CD14-positive monocyte (primary cell): ENCODE measurements around the gene CRISPLD2. TPM values are rescaled to one million over a fixed set of nuclear protein-coding genes. Genes with fewer than 3 reads are reported as not detected.

ENCODE experiments used
- DNase-seq, 3 donors: peaks; one replicate each; pipeline ENCODE4 v3.0.0-alpha.2; 2011 to 2022
- H2AFZ ChIP-seq: 2 replicates; pipeline ENCODE4 v1.6.0; 2012; ENCODE audit warnings: mild to moderate bottlenecking, low read depth, low read length, inconsistent platforms; ENCODE audit not compliant: insufficient read depth, poor library complexity, severe bottlenecking
- H3K27ac ChIP-seq, 2 donors: 1 replicate in 1 of 2; 2 replicates in 1 of 2; pipeline ENCODE4 v1.5.1; 2012 to 2013; ENCODE audit warnings: low read length in 2 of 2, control low read depth in 1 of 2, inconsistent platforms in 1 of 2, low read depth in 1 of 2, mild to moderate bottlenecking in 1 of 2
- H3K27me3 ChIP-seq, 2 donors: one replicate each; pipeline versions ENCODE4 v1.6.0 to v1.6.1; 2011 to 2013; ENCODE audit warnings: low read length in 2 of 2; ENCODE audit not compliant: control insufficient read depth in 2 of 2, insufficient read depth in 2 of 2
- H3K36me3 ChIP-seq, 2 donors: replicated peaks in 1 of 2; 1 replicate in 1 of 2; 2 replicates in 1 of 2; pipeline versions ENCODE4 v1.5.1 to v1.6.1; 2012 to 2013; ENCODE audit warnings: low read length in 2 of 2, control low read depth in 1 of 2, inconsistent platforms in 1 of 2, mild to moderate bottlenecking in 1 of 2; ENCODE audit not compliant: insufficient read depth in 2 of 2, control insufficient read depth in 1 of 2
- H3K4me1 ChIP-seq, 2 donors: 1 replicate in 1 of 2; 2 replicates in 1 of 2; pipeline versions ENCODE4 v1.5.1 to v1.6.1; 2012 to 2013; ENCODE audit warnings: low read length in 2 of 2, control low read depth in 1 of 2, inconsistent platforms in 1 of 2, mild to moderate bottlenecking in 1 of 2, moderate library complexity in 1 of 2; ENCODE audit not compliant: insufficient read depth in 2 of 2, control insufficient read depth in 1 of 2
- H3K4me2 ChIP-seq: replicated peaks from 2 replicates; pipeline ENCODE3; 2012; ENCODE audit warnings: low read length, moderate library complexity, mild to moderate bottlenecking; ENCODE audit not compliant: poor library complexity, severe bottlenecking; ENCODE audit errors: extremely low read depth
- H3K4me3 ChIP-seq, 3 experiments: fragments of 200-600 bp in 1 of 3; sonication (generic) in 1 of 3; replicated peaks in 1 of 3; 1 replicate in 2 of 3; 2 replicates in 1 of 3; pipeline ENCODE4 v1.5.1; 2011 to 2013; ENCODE audit warnings: low read length in 3 of 3, mild to moderate bottlenecking in 3 of 3, control low read depth in 2 of 3, low read depth in 2 of 3, inconsistent platforms in 1 of 3, moderate library complexity in 1 of 3
- H3K79me2 ChIP-seq: 2 replicates; pipeline ENCODE4 v1.6.0; 2012; ENCODE audit warnings: mild to moderate bottlenecking, control low read depth, inconsistent platforms, low read length, moderate library complexity; ENCODE audit not compliant: insufficient read depth
- H3K9ac ChIP-seq: 2 replicates; pipeline ENCODE4 v1.6.0; 2017; ENCODE audit warnings: low read length, mild to moderate bottlenecking; ENCODE audit not compliant: insufficient read depth, poor library complexity, severe bottlenecking
- H3K9me3 ChIP-seq, 2 donors: replicated peaks in 1 of 2; 1 replicate in 1 of 2; 2 replicates in 1 of 2; pipeline versions ENCODE4 v1.5.1 to v1.6.1; 2012 to 2013; ENCODE audit warnings: low read length in 2 of 2, control low read depth in 1 of 2; ENCODE audit not compliant: control insufficient read depth in 1 of 2, insufficient read depth in 1 of 2
- H4K20me1 ChIP-seq: 2 replicates; pipeline ENCODE4 v1.6.0; 2012; ENCODE audit warnings: mild to moderate bottlenecking, low read length, control low read depth, moderate library complexity; ENCODE audit not compliant: insufficient read depth
- H3K27ac Mint-ChIP-seq, 7 donors: one replicate each; pipeline ENCODE4 v1.8.0; 2020; ENCODE audit warnings: mild to moderate bottlenecking in 7 of 7, mixed read lengths in 7 of 7, moderate library complexity in 6 of 7, inconsistent platforms in 2 of 7
- H3K27me3 Mint-ChIP-seq, 3 donors: one replicate each; pipeline ENCODE4 v1.8.0; 2021 to 2022; ENCODE audit warnings: low read depth in 3 of 3, mild to moderate bottlenecking in 3 of 3, mixed read lengths in 3 of 3, moderate library complexity in 3 of 3, inconsistent platforms in 1 of 3
- H3K36me3 Mint-ChIP-seq, 2 donors: one replicate each; pipeline ENCODE4 v1.8.0; 2020; ENCODE audit warnings: mixed read lengths in 2 of 2, inconsistent platforms in 1 of 2, mild to moderate bottlenecking in 1 of 2
- H3K4me1 Mint-ChIP-seq: one replicate; pipeline ENCODE4 v1.8.0; 2020; ENCODE audit warnings: mild to moderate bottlenecking, mixed read lengths
- H3K4me3 Mint-ChIP-seq, 2 donors: one replicate each; pipeline ENCODE4 v1.8.0; 2020; ENCODE audit warnings: mild to moderate bottlenecking in 2 of 2, mixed read lengths in 2 of 2, moderate library complexity in 1 of 2
- H3K9me3 Mint-ChIP-seq, 7 donors: one replicate each; pipeline ENCODE4 v1.8.0; 2020 to 2022; ENCODE audit warnings: mixed read lengths in 7 of 7, mild to moderate bottlenecking in 6 of 7, moderate library complexity in 6 of 7, inconsistent platforms in 2 of 7
- WGBS: methylation state at CpG from one replicate; pipeline ENCODE4 v1.1.5; 2013; ENCODE audit warnings: missing lambda C conversion rate; ENCODE audit not compliant: insufficient coverage; 5-methylcytosine and 5-hydroxymethylcytosine counted together
- intact Hi-C, 2 donors: fragments of 100-400 bp; cut with micrococcal nuclease; formaldehyde crosslinking; loops; one replicate each; pipeline versions ENCODE4 v1.15.0 to v1.15.1; 2023
- polyA plus RNA-seq, 3 donors: library from polyadenylated mRNA; depleted of rRNA in 1 of 3; unstranded in 2 of 3; stranded (reverse) in 1 of 3; fragments of 300-500 nt in 2 of 3; fragments of >200 nt in 1 of 3; fragmentation: Illumina TruSeq in 2 of 3; gene quantifications; 1 replicate in 2 of 3; 2 replicates in 1 of 3; pipeline ENCODE4 v1.2.3, GENCODE V29; 2012 to 2021
- TF ChIP-seq, protein P1 (sequence below): fragments of 200-600 bp; IDR thresholded peaks from one replicate; pipeline ENCODE4 v1.8.0; 2022; ENCODE audit warnings: antibody characterized with exemption, mild to moderate bottlenecking

CRISPLD2 gene
- polyA plus RNA-seq, 3 donors: 40.7 to 90.4 (median 69.0) TPM

DNA sequence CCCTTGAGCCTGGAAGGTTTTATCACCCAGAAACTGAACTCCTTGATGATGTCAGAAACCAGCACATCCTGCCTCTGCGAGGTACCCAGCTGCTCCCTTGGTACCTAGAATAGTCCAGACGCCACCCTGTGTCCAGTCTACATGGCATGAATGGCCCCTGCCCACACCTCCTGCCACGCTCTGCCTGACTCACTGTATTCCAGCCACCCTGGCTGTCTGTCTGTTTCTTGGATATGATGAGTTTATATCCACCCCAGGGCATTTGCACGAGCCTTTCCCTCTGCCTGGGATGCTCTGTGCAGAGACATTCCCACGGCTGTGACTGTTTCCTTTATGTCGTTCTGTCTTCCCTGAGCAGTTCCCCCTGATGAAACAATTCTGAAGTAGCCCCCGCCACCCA is 68.7 kb downstream of the CRISPLD2 start:
- no peak overlapping the region for H3K4me3 Mint-ChIP-seq
- 95% methylated on average over 6 of the region's 7 CpGs for WGBS
- no peaks in the 10 kb centered on the region for H3K79me2 ChIP-seq

DNA sequence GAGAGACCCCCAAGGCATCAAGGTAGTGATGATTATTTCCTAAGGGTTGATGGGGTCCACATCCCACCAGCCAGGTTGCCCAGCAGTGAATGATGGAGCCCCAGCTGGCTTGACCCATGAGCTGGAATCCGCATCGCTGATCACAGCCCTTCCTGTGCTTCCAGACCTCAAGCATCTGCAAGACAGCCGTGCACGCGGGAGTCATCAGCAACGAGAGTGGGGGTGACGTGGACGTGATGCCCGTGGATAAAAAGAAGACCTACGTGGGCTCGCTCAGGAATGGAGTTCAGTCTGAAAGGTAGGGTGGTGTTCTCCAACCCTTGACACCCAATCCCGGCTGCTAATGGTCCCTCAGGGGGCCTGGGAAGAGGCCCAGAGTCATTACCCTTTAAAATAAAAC is 69.3 kb downstream of the CRISPLD2 start:
- Histone ChIP-seq H4K20me1 (no peaks in the 10 kb centered on the region), H3K9me3 (no peaks in the 10 kb centered on the region), H3K4me1 (peaks cover 33 to 37% of the 10 kb centered on the region in 2 donors), H3K79me2 (no peaks in the 10 kb centered on the region), H3K36me3 (peaks cover 27 to 81% of the 10 kb centered on the region in 2 donors), H3K27me3 (peaks cover 0 to 6% of the 10 kb centered on the region in 2 donors), H3K9ac (no peak overlapping the region), H3K4me3 (no peak overlapping the region), H3K27ac (no peak overlapping the region), H3K4me2 (no peak overlapping the region), H2AFZ (no peak overlapping the region)
- Mint-ChIP-seq H3K27ac (no peak overlapping the region), H3K4me3 (no peak overlapping the region), H3K9me3 (no peaks in the 10 kb centered on the region), H3K27me3 (peaks cover under 1 to 16% (median 7%) of the 10 kb centered on the region in 3 donors), H3K36me3 (peaks cover 71 to 91% of the 10 kb centered on the region in 2 donors), H3K4me1 (peaks cover 49% of the 10 kb centered on the region)
- intact Hi-C loops: no loop called here
- 88% methylated on average over 9 of the region's 12 CpGs for WGBS
- no peak for DNase-seq
- TF ChIP-seq, protein P1, sequence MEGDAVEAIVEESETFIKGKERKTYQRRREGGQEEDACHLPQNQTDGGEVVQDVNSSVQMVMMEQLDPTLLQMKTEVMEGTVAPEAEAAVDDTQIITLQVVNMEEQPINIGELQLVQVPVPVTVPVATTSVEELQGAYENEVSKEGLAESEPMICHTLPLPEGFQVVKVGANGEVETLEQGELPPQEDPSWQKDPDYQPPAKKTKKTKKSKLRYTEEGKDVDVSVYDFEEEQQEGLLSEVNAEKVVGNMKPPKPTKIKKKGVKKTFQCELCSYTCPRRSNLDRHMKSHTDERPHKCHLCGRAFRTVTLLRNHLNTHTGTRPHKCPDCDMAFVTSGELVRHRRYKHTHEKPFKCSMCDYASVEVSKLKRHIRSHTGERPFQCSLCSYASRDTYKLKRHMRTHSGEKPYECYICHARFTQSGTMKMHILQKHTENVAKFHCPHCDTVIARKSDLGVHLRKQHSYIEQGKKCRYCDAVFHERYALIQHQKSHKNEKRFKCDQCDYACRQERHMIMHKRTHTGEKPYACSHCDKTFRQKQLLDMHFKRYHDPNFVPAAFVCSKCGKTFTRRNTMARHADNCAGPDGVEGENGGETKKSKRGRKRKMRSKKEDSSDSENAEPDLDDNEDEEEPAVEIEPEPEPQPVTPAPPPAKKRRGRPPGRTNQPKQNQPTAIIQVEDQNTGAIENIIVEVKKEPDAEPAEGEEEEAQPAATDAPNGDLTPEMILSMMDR: no peak

More for the DNA sequence above, 68.7 kb downstream of the CRISPLD2 start:
- Histone ChIP-seq H3K27me3 (peaks cover 0 to 6% of the 10 kb centered on the region in 2 donors), H4K20me1 (no peaks in the 10 kb centered on the region), H3K36me3 (peaks cover 28 to 86% of the 10 kb centered on the region in 2 donors), H3K9ac (no peak overlapping the region), H3K9me3 (no peaks in the 10 kb centered on the region), H3K4me3 (no peak overlapping the region), H3K4me1 (peaks cover 26 to 31% of the 10 kb centered on the region in 2 donors), H2AFZ (no peak overlapping the region), H3K27ac (no peak overlapping the region), H3K4me2 (no peak overlapping the region)
- Mint-ChIP-seq H3K4me1 (peaks cover 43% of the 10 kb centered on the region), H3K27ac (no peak overlapping the region), H3K27me3 (peaks cover 2 to 16% (median 7%) of the 10 kb centered on the region in 3 donors), H3K36me3 (peaks cover 75 to 97% of the 10 kb centered on the region in 2 donors), H3K9me3 (peaks cover 0 to 4% (median 0%) of the 10 kb centered on the region in 7 donors)
- DNase-seq: no peak
- intact Hi-C loops: no loop called here
- TF ChIP-seq, protein P1: no peak
